CD14-positive monocyte (primary cell): ENCODE results near the gene EGLN2. TPM values are rescaled to one million over a fixed set of nuclear protein-coding genes. Genes with fewer than 3 reads are reported as not detected.
"Not testable (repeated sequence)": the region's sequence is repeated elsewhere in the genome, so short reads cannot be mapped to it uniquely, and the experiment has no call there.

ENCODE experiments used
- DNase-seq, 3 donors: peaks; one replicate each; pipeline ENCODE4 v3.0.0-alpha.2; 2011 to 2022
- H2AFZ ChIP-seq: 2 replicates; pipeline ENCODE4 v1.6.0; 2012; ENCODE audit warnings: mild to moderate bottlenecking, low read depth, low read length, inconsistent platforms; ENCODE audit not compliant: insufficient read depth, poor library complexity, severe bottlenecking
- H3K27ac ChIP-seq, 2 donors: 1 replicate in 1 of 2; 2 replicates in 1 of 2; pipeline ENCODE4 v1.5.1; 2012 to 2013; ENCODE audit warnings: low read length in 2 of 2, control low read depth in 1 of 2, inconsistent platforms in 1 of 2, low read depth in 1 of 2, mild to moderate bottlenecking in 1 of 2
- H3K27me3 ChIP-seq, 2 donors: one replicate each; pipeline versions ENCODE4 v1.6.0 to v1.6.1; 2011 to 2013; ENCODE audit warnings: low read length in 2 of 2; ENCODE audit not compliant: control insufficient read depth in 2 of 2, insufficient read depth in 2 of 2
- H3K36me3 ChIP-seq, 2 donors: replicated peaks in 1 of 2; 1 replicate in 1 of 2; 2 replicates in 1 of 2; pipeline versions ENCODE4 v1.5.1 to v1.6.1; 2012 to 2013; ENCODE audit warnings: low read length in 2 of 2, control low read depth in 1 of 2, inconsistent platforms in 1 of 2, mild to moderate bottlenecking in 1 of 2; ENCODE audit not compliant: insufficient read depth in 2 of 2, control insufficient read depth in 1 of 2
- H3K4me1 ChIP-seq, 2 donors: 1 replicate in 1 of 2; 2 replicates in 1 of 2; pipeline versions ENCODE4 v1.5.1 to v1.6.1; 2012 to 2013; ENCODE audit warnings: low read length in 2 of 2, control low read depth in 1 of 2, inconsistent platforms in 1 of 2, mild to moderate bottlenecking in 1 of 2, moderate library complexity in 1 of 2; ENCODE audit not compliant: insufficient read depth in 2 of 2, control insufficient read depth in 1 of 2
- H3K4me2 ChIP-seq: replicated peaks from 2 replicates; pipeline ENCODE3; 2012; ENCODE audit warnings: low read length, moderate library complexity, mild to moderate bottlenecking; ENCODE audit not compliant: poor library complexity, severe bottlenecking; ENCODE audit errors: extremely low read depth
- H3K4me3 ChIP-seq, 3 experiments: fragments of 200-600 bp in 1 of 3; sonication (generic) in 1 of 3; replicated peaks in 1 of 3; 1 replicate in 2 of 3; 2 replicates in 1 of 3; pipeline ENCODE4 v1.5.1; 2011 to 2013; ENCODE audit warnings: low read length in 3 of 3, mild to moderate bottlenecking in 3 of 3, control low read depth in 2 of 3, low read depth in 2 of 3, inconsistent platforms in 1 of 3, moderate library complexity in 1 of 3
- H3K79me2 ChIP-seq: 2 replicates; pipeline ENCODE4 v1.6.0; 2012; ENCODE audit warnings: mild to moderate bottlenecking, control low read depth, inconsistent platforms, low read length, moderate library complexity; ENCODE audit not compliant: insufficient read depth
- H3K9ac ChIP-seq: 2 replicates; pipeline ENCODE4 v1.6.0; 2017; ENCODE audit warnings: low read length, mild to moderate bottlenecking; ENCODE audit not compliant: insufficient read depth, poor library complexity, severe bottlenecking
- H3K9me3 ChIP-seq, 2 donors: replicated peaks in 1 of 2; 1 replicate in 1 of 2; 2 replicates in 1 of 2; pipeline versions ENCODE4 v1.5.1 to v1.6.1; 2012 to 2013; ENCODE audit warnings: low read length in 2 of 2, control low read depth in 1 of 2; ENCODE audit not compliant: control insufficient read depth in 1 of 2, insufficient read depth in 1 of 2
- H4K20me1 ChIP-seq: 2 replicates; pipeline ENCODE4 v1.6.0; 2012; ENCODE audit warnings: mild to moderate bottlenecking, low read length, control low read depth, moderate library complexity; ENCODE audit not compliant: insufficient read depth
- H3K27ac Mint-ChIP-seq, 7 donors: one replicate each; pipeline ENCODE4 v1.8.0; 2020; ENCODE audit warnings: mild to moderate bottlenecking in 7 of 7, mixed read lengths in 7 of 7, moderate library complexity in 6 of 7, inconsistent platforms in 2 of 7
- H3K27me3 Mint-ChIP-seq, 3 donors: one replicate each; pipeline ENCODE4 v1.8.0; 2021 to 2022; ENCODE audit warnings: low read depth in 3 of 3, mild to moderate bottlenecking in 3 of 3, mixed read lengths in 3 of 3, moderate library complexity in 3 of 3, inconsistent platforms in 1 of 3
- H3K36me3 Mint-ChIP-seq, 2 donors: one replicate each; pipeline ENCODE4 v1.8.0; 2020; ENCODE audit warnings: mixed read lengths in 2 of 2, inconsistent platforms in 1 of 2, mild to moderate bottlenecking in 1 of 2
- H3K4me1 Mint-ChIP-seq: one replicate; pipeline ENCODE4 v1.8.0; 2020; ENCODE audit warnings: mild to moderate bottlenecking, mixed read lengths
- H3K4me3 Mint-ChIP-seq, 2 donors: one replicate each; pipeline ENCODE4 v1.8.0; 2020; ENCODE audit warnings: mild to moderate bottlenecking in 2 of 2, mixed read lengths in 2 of 2, moderate library complexity in 1 of 2
- H3K9me3 Mint-ChIP-seq, 7 donors: one replicate each; pipeline ENCODE4 v1.8.0; 2020 to 2022; ENCODE audit warnings: mixed read lengths in 7 of 7, mild to moderate bottlenecking in 6 of 7, moderate library complexity in 6 of 7, inconsistent platforms in 2 of 7
- WGBS: methylation state at CpG from one replicate; pipeline ENCODE4 v1.1.5; 2013; ENCODE audit warnings: missing lambda C conversion rate; ENCODE audit not compliant: insufficient coverage; 5-methylcytosine and 5-hydroxymethylcytosine counted together
- intact Hi-C, 2 donors: fragments of 100-400 bp; cut with micrococcal nuclease; formaldehyde crosslinking; loops; one replicate each; pipeline versions ENCODE4 v1.15.0 to v1.15.1; 2023
- polyA plus RNA-seq, 3 donors: library from polyadenylated mRNA; depleted of rRNA in 1 of 3; unstranded in 2 of 3; stranded (reverse) in 1 of 3; fragments of 300-500 nt in 2 of 3; fragments of >200 nt in 1 of 3; fragmentation: Illumina TruSeq in 2 of 3; gene quantifications; 1 replicate in 2 of 3; 2 replicates in 1 of 3; pipeline ENCODE4 v1.2.3, GENCODE V29; 2012 to 2021
- TF ChIP-seq, protein P1 (sequence below): fragments of 200-600 bp; IDR thresholded peaks from one replicate; pipeline ENCODE4 v1.8.0; 2022; ENCODE audit warnings: antibody characterized with exemption, mild to moderate bottlenecking

EGLN2 gene
- polyA plus RNA-seq, 3 donors: 60.6 to 76.8 (median 64.5) TPM

DNA sequence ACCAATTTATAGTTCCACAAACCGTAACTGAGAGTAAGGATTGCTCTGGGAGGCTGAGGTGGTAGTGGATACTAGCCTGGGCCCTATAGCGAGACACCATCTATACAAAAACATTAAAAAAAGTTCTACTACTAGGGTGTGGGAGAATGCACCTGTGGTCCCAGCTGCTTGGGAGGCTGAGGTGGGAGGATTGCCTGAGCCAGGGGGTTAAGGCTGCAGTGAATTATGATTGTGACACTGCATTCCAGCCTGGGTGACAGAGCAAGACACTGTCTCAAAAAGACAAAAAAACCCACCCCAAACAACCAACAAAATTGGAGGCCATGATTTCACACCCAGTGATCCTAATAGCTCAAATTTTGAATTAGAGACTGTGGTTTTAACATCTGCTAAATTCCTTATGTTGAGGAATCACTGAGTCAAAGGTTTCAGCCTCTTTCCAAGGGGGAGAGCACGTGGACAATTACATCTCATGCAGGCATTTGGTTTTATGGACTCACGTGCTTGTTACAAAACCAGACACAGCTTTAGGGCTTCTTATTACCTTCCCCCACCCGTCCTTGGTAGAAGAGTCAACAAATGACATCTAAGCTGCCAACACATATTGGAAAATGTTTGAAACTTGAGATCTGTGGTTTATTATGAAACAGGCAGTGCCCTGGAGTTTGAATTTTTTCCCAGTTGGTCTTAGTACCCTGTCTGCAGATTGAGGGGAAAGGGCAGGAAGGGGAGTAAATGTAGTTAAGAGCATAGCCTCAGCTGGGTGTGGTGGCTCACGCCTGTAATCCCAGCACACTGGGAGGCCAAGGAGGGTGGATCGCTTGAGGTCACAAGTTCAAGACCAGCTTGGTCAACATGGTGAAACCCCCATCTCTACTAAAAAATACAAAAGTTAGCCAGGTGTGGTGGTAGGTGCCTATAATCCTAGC lies 32.8 kb downstream of the EGLN2 start:
- Mint-ChIP-seq H3K4me3 (peak overlapping the region in 1 of 2 donors; percentile 64), H3K36me3 (peaks cover 5 to 6% of the 10 kb centered on the region in 2 donors), H3K9me3 (no peaks in the 10 kb centered on the region), H3K4me1 (peaks cover 31% of the 10 kb centered on the region), H3K27ac (peak overlapping the region in 4 of 7 donors; percentile 32 to 63 (median 48)), H3K27me3 (peaks cover 0 to 3% (median 1%) of the 10 kb centered on the region in 3 donors)
- Histone ChIP-seq H3K27ac (peak overlapping the region in 1 of 2 donors; percentile 0), H4K20me1 (no peaks in the 10 kb centered on the region), H3K79me2 (no peaks in the 10 kb centered on the region), H3K9me3 (no peaks in the 10 kb centered on the region), H3K4me1 (peaks cover 15 to 24% of the 10 kb centered on the region in 2 donors), H3K36me3 (no peaks in the 10 kb centered on the region), H3K27me3 (no peaks in the 10 kb centered on the region), H3K4me3 (no peak overlapping the region), H3K9ac (no peak overlapping the region), H2AFZ (peak overlapping the region; percentile 30), H3K4me2 (no peak overlapping the region)
- WGBS: 0% methylated on average over 1 of the region's 7 CpGs
- TF ChIP-seq, protein P1, sequence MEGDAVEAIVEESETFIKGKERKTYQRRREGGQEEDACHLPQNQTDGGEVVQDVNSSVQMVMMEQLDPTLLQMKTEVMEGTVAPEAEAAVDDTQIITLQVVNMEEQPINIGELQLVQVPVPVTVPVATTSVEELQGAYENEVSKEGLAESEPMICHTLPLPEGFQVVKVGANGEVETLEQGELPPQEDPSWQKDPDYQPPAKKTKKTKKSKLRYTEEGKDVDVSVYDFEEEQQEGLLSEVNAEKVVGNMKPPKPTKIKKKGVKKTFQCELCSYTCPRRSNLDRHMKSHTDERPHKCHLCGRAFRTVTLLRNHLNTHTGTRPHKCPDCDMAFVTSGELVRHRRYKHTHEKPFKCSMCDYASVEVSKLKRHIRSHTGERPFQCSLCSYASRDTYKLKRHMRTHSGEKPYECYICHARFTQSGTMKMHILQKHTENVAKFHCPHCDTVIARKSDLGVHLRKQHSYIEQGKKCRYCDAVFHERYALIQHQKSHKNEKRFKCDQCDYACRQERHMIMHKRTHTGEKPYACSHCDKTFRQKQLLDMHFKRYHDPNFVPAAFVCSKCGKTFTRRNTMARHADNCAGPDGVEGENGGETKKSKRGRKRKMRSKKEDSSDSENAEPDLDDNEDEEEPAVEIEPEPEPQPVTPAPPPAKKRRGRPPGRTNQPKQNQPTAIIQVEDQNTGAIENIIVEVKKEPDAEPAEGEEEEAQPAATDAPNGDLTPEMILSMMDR: no peak
- intact Hi-C loops: no loop called here
- DNase-seq: peak in 2 of 3 donors; percentile 34 to 48

DNA sequence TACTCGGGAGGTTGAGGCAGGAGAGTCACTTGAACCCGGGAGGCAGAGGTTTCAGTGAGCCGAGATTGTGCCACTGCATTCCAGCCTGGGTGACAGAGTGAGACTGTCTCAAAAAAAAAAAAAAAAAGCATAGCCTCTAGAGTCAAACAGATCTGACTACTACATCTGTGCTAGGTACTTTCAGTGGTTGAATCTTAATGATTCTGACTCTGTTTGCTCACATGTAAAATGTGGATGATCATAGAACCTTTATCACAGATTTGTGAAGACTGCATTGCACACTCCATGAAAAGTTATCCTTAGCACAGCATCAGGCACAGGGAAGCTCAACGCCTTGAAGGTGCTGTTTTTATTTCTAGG lies 33.4 kb downstream of the EGLN2 start:
- H4K20me1 ChIP-seq, H3K79me2 ChIP-seq, H2AFZ ChIP-seq, H3K9me3 ChIP-seq, H3K4me3 ChIP-seq, H3K36me3 ChIP-seq, H3K4me3 Mint-ChIP-seq, H3K9ac ChIP-seq, intact Hi-C loops, H3K4me2 ChIP-seq, H3K27me3 Mint-ChIP-seq, H3K9me3 Mint-ChIP-seq, H3K36me3 Mint-ChIP-seq, H3K27me3 ChIP-seq, DNase-seq: not testable (repeated sequence)
- H3K4me1 ChIP-seq: peaks cover 15 to 24% of the 10 kb centered on the region in 2 donors
- WGBS: no CpG with 5 or more reads among the region's 4 CpGs
- Mint-ChIP-seq H3K4me1 (peaks cover 27% of the 10 kb centered on the region), H3K27ac (peak overlapping the region in 1 of 7 donors; percentile 54)
- H3K27ac ChIP-seq: peak overlapping the region in 1 of 2 donors; percentile 0

DNA sequence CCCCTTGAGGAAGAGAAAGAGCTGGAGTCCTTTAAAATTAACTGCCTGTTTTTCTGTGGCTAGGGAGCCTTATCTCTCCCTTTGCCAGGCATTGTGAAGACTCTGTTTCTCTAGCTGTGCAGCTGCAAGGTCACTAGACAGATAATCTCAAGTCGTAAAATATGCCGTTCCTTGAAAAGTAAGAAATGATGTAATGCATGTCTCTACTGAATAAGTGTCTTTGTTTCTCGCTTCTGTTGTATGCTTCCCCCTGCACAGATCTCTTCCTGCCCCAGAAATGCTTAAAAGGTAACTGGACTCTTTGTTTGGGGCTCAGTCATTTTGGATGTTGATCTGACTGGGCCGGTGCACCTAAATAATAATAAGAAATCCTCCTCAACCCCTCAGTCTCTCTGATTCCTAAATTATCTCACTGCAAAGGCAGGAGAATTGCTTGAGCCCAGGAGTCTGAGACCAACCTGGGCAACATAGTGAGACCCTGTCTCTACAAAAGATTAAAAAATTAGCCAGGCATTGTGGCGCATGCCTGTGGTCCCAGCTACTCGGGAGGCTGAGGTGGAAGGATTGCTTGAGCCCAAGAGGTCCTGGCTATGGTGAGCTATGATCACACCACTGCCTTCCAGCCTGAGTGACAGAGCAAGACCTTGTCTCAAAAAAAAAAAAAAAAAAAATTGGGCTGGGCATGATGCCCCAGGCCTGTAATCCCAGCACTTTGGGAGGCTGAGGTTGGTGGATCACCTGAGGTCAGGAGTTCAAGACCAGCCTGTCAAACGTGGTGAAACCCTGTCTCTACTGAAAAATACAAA lies 34.9 kb downstream of the EGLN2 start:
- H3K79me2 ChIP-seq, H3K27me3 Mint-ChIP-seq, H3K27ac ChIP-seq, H3K27me3 ChIP-seq, H3K36me3 ChIP-seq, H3K36me3 Mint-ChIP-seq, H2AFZ ChIP-seq, H4K20me1 ChIP-seq, H3K4me3 Mint-ChIP-seq, H3K9ac ChIP-seq, H3K9me3 Mint-ChIP-seq, H3K4me2 ChIP-seq, DNase-seq, H3K9me3 ChIP-seq, intact Hi-C loops, H3K4me3 ChIP-seq: not testable (repeated sequence)
- H3K4me1 ChIP-seq: peaks cover 15 to 24% of the 10 kb centered on the region in 2 donors
- no CpG with 5 or more reads among the region's 7 CpGs for WGBS
- H3K27ac Mint-ChIP-seq: peak overlapping the region in 1 of 7 donors; percentile 23
- H3K4me1 Mint-ChIP-seq: peaks cover 27% of the 10 kb centered on the region
